Colonic mucosa (tissue), 4 donors: ENCODE measurements around the gene TRPM6. TPM values are rescaled to one million over a fixed set of nuclear protein-coding genes. Genes with fewer than 3 reads are reported as not detected.

Experiments used
- DNase-seq: peaks from one replicate; pipeline ENCODE4 v3.0.0-alpha.2; 2020
- H3K27ac ChIP-seq: fragments of 200-600 bp; one replicate; pipeline ENCODE4 v1.8.0; 2021
- H3K27me3 ChIP-seq: fragments of 200-600 bp; one replicate; pipeline ENCODE4 v1.8.0; 2021
- H3K36me3 ChIP-seq: fragments of 200-600 bp; one replicate; pipeline ENCODE4 v1.8.0; 2021
- H3K4me1 ChIP-seq: fragments of 200-600 bp; one replicate; pipeline ENCODE4 v1.8.0; 2021; ENCODE audit warnings: mild to moderate bottlenecking
- H3K4me3 ChIP-seq: fragments of 200-600 bp; one replicate; pipeline ENCODE4 v1.8.0; 2021
- H3K9ac ChIP-seq, 2 donors: one replicate each; pipeline ENCODE4 v1.7.0; 2013; ENCODE audit warnings: control low read depth in 2 of 2, low read depth in 2 of 2, low read length in 2 of 2
- H3K9me3 ChIP-seq: fragments of 200-600 bp; one replicate; pipeline ENCODE4 v1.8.0; 2021
- CTCF ChIP-seq: fragments of 200-600 bp; IDR thresholded peaks from one replicate; pipeline ENCODE4 v1.8.0; 2022; ENCODE audit warnings: antibody characterized with exemption, mild to moderate bottlenecking
- intact Hi-C: fragments of 100-400 bp; cut with DNase I; formaldehyde crosslinking; loops from one replicate; pipeline ENCODE4 v1.14.1; 2022
- total RNA-seq, 2 donors: library from RNA; stranded (reverse); fragmentation: NEBNext Ultra II Directional in 1 of 2; extraction: Animal tissue kit (Norgen Biotek cat#: 25700) in 1 of 2; gene quantifications; one replicate each; pipeline ENCODE4 v1.2.1, GENCODE V29; 2021
- donor health status: healthy.
- donor health status: DM: no; HTN: no; CAD: no.
- donor health status: DM: no; HTN: no; CAD: no.

Gene TRPM6, protein sequence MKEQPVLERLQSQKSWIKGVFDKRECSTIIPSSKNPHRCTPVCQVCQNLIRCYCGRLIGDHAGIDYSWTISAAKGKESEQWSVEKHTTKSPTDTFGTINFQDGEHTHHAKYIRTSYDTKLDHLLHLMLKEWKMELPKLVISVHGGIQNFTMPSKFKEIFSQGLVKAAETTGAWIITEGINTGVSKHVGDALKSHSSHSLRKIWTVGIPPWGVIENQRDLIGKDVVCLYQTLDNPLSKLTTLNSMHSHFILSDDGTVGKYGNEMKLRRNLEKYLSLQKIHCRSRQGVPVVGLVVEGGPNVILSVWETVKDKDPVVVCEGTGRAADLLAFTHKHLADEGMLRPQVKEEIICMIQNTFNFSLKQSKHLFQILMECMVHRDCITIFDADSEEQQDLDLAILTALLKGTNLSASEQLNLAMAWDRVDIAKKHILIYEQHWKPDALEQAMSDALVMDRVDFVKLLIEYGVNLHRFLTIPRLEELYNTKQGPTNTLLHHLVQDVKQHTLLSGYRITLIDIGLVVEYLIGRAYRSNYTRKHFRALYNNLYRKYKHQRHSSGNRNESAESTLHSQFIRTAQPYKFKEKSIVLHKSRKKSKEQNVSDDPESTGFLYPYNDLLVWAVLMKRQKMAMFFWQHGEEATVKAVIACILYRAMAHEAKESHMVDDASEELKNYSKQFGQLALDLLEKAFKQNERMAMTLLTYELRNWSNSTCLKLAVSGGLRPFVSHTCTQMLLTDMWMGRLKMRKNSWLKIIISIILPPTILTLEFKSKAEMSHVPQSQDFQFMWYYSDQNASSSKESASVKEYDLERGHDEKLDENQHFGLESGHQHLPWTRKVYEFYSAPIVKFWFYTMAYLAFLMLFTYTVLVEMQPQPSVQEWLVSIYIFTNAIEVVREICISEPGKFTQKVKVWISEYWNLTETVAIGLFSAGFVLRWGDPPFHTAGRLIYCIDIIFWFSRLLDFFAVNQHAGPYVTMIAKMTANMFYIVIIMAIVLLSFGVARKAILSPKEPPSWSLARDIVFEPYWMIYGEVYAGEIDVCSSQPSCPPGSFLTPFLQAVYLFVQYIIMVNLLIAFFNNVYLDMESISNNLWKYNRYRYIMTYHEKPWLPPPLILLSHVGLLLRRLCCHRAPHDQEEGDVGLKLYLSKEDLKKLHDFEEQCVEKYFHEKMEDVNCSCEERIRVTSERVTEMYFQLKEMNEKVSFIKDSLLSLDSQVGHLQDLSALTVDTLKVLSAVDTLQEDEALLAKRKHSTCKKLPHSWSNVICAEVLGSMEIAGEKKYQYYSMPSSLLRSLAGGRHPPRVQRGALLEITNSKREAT (N-terminal part only)
- total RNA-seq = 10 to 100 TPM; 15.1 to 44.1 TPM

GRCh38 chr9:74887041-74887980 is at the start of gene TRPM6:
TRPM6 (minus strand) TSS chr9:74887921; CDS start chr9:74887856, 65 bp downstream.
- peak within 1 kb of the TSS; percentile 68 for H3K4me3 ChIP-seq
- peak; percentile 88 for DNase-seq
- intact Hi-C loops = loop anchor here (10.0 kb wide), 1 partner anchor 187 kb away; no protein-coding TSS in a partner anchor
- no peak for TF ChIP-seq CTCF
- H3K9ac ChIP-seq = peak within 1 kb of the TSS; percentile 40 to 72
- peak within 1 kb of the TSS; percentile 71 for H3K27ac ChIP-seq
- no peaks in the 10 kb centered on the region for H3K27me3 ChIP-seq
- H3K4me1 ChIP-seq = no peaks in the 10 kb centered on the region
- no peaks in the 10 kb centered on the region for H3K36me3 ChIP-seq
- H3K9me3 ChIP-seq = no peaks in the 10 kb centered on the region

DNA sequence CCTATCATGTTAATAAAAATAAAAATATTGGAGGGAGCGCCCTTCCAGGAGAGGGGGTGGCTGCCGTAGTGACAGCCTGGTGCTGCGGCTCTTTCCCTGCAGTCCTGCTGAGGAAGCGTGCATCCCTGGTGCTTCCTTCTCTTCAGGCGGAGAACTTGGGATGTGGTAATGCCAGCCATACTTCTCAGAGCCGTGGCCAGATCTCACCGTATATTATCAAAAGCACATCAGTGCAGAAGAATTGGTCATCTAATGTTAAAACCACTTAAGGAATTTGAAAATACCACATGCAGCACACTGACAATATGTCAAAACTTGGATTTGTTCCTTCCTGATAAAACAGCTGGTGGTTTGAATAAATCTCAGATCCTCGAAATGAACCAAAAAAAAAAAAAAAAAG is 47.3 kb upstream of the TRPM6 start:
- DNase-seq = no peak
- no peaks in the 10 kb centered on the region for H3K4me1 ChIP-seq
- no peaks in the 10 kb centered on the region for H3K36me3 ChIP-seq
- no peaks in the 10 kb centered on the region for H3K27me3 ChIP-seq
- H3K9ac ChIP-seq = no peak overlapping the region
- H3K4me3 ChIP-seq = no peak overlapping the region
- H3K9me3 ChIP-seq = no peaks in the 10 kb centered on the region
- TF ChIP-seq CTCF = no peak
- no peak overlapping the region for H3K27ac ChIP-seq
- intact Hi-C loops = no loop called here

- TF ChIP-seq CTCF = no peak
- H3K27ac ChIP-seq = no peak overlapping the region
- no peaks in the 10 kb centered on the region for H3K27me3 ChIP-seq
- no peak overlapping the region for H3K4me3 ChIP-seq
- no peak overlapping the region for H3K9ac ChIP-seq
- H3K36me3 ChIP-seq = no peaks in the 10 kb centered on the region
- no peak for DNase-seq
- H3K9me3 ChIP-seq = no peaks in the 10 kb centered on the region
- intact Hi-C loops = no loop called here
- H3K4me1 ChIP-seq = no peaks in the 10 kb centered on the region
These were observed 34.0 kb upstream of the TRPM6 start for GRCh38 chr9:74921737-74922136.

GRCh38 chr9:74920944-74921626 is 33.4 kb upstream of the TRPM6 start:
- no peak for TF ChIP-seq CTCF
- no peak overlapping the region for H3K27ac ChIP-seq

More at GRCh38 chr9:74920944-74921626, 33.4 kb upstream of the TRPM6 start:
- Histone ChIP-seq H3K4me3 (no peak overlapping the region), H3K36me3 (no peaks in the 10 kb centered on the region), H3K27me3 (no peaks in the 10 kb centered on the region), H3K9me3 (no peaks in the 10 kb centered on the region), H3K4me1 (no peaks in the 10 kb centered on the region), H3K9ac (no peak overlapping the region)
- DNase-seq = no peak
- intact Hi-C loops = no loop called here
